PC-9 (cell line): ENCODE measurements around the gene DENND1A.

Experiments
- CTCF ChIP-seq: fragments of 200-600 bp; sonication (generic); conservative IDR thresholded peaks from 2 replicates; pipeline ENCODE4 v1.6.1; 2017; ENCODE audit warnings: mixed run types, antibody characterized with exemption, mild to moderate bottlenecking, moderate library complexity
- EZH2 ChIP-seq: fragments of 200-600 bp; sonication (generic); IDR thresholded peaks from 2 replicates; pipeline ENCODE4 v1.8.0; 2017; ENCODE audit warnings: antibody characterized with exemption, low read depth

- no peak for TF ChIP-seq CTCF
- TF ChIP-seq EZH2 = no peak
Measured at GRCh38 chr9:123687246-123687751, 242.6 kb downstream of the DENND1A start.
